Astrocyte (in vitro differentiated cells and primary cell): Measurements from ENCODE around the gene PBRM1. TPM values are rescaled to one million over a fixed set of nuclear protein-coding genes. Genes with fewer than 3 reads are reported as not detected.

Source experiments
- DNase-seq: peaks from one replicate; pipeline ENCODE4 v3.0.0-alpha.2; 2010; ENCODE audit warnings: low read depth
- FAIRE-seq: peaks from 2 replicates; lab custom pipeline; 2011; peaks lifted over from hg19 to GRCh38; lab: Jason Lieb, UNC
- H2AFZ ChIP-seq: 2 replicates; pipeline ENCODE4 v1.6.0; 2012; ENCODE audit warnings: low read depth, low read length, inconsistent platforms
- H3K27ac ChIP-seq: 2 replicates; pipeline ENCODE4 v1.5.1; 2011; ENCODE audit warnings: low read depth, low read length, inconsistent platforms
- H3K27me3 ChIP-seq: 2 replicates; pipeline ENCODE4 v1.6.0; 2011; ENCODE audit warnings: low read length, inconsistent platforms; ENCODE audit not compliant: insufficient read depth
- H3K36me3 ChIP-seq: 2 replicates; pipeline ENCODE4 v1.5.1; 2011; ENCODE audit warnings: low read length, inconsistent platforms; ENCODE audit not compliant: insufficient read depth
- H3K4me1 ChIP-seq: 2 replicates; pipeline ENCODE4 v1.5.1; 2011; ENCODE audit warnings: low read length, inconsistent platforms; ENCODE audit not compliant: insufficient read depth
- H3K4me2 ChIP-seq: 2 replicates; pipeline ENCODE4 v1.6.0; 2012; ENCODE audit warnings: low read length, inconsistent platforms
- H3K4me3 ChIP-seq: 2 replicates; pipeline ENCODE4 v1.5.1; 2011; ENCODE audit warnings: low read depth, mild to moderate bottlenecking, low read length, inconsistent platforms; ENCODE audit not compliant: insufficient read depth
- H3K79me2 ChIP-seq: 2 replicates; pipeline ENCODE4 v1.6.0; 2012; ENCODE audit warnings: mild to moderate bottlenecking, low read length, inconsistent platforms; ENCODE audit not compliant: insufficient read depth
- H3K9ac ChIP-seq: 2 replicates; pipeline ENCODE4 v1.6.0; 2012; ENCODE audit warnings: mild to moderate bottlenecking, low read length, inconsistent platforms
- H3K9me3 ChIP-seq: 2 replicates; pipeline ENCODE4 v1.5.1; 2012; ENCODE audit warnings: low read depth, mild to moderate bottlenecking, low read length, inconsistent platforms; ENCODE audit not compliant: insufficient read depth
- H4K20me1 ChIP-seq: 2 replicates; pipeline ENCODE4 v1.6.0; 2012; ENCODE audit warnings: low read length, inconsistent platforms; ENCODE audit not compliant: insufficient read depth
- H3K27ac Mint-ChIP-seq: one replicate; pipeline ENCODE4 v1.8.0; 2021; ENCODE audit warnings: mild to moderate bottlenecking, mixed read lengths; ENCODE audit not compliant: unreplicated experiment
- H3K27me3 Mint-ChIP-seq: one replicate; pipeline ENCODE4 v1.8.0; 2021; ENCODE audit warnings: low read depth, mixed read lengths; ENCODE audit not compliant: unreplicated experiment
- H3K36me3 Mint-ChIP-seq: one replicate; pipeline ENCODE4 v1.8.0; 2021; ENCODE audit warnings: low read depth, mixed read lengths; ENCODE audit not compliant: unreplicated experiment
- H3K4me1 Mint-ChIP-seq: one replicate; pipeline ENCODE4 v1.8.0; 2021; ENCODE audit warnings: low read depth, mixed read lengths; ENCODE audit not compliant: unreplicated experiment
- H3K4me3 Mint-ChIP-seq: one replicate; pipeline ENCODE4 v1.8.0; 2021; ENCODE audit warnings: mild to moderate bottlenecking, moderate library complexity, mixed read lengths; ENCODE audit not compliant: unreplicated experiment
- H3K9me3 Mint-ChIP-seq: one replicate; pipeline ENCODE4 v1.8.0; 2021; ENCODE audit warnings: mild to moderate bottlenecking, mixed read lengths; ENCODE audit not compliant: unreplicated experiment
- EZH2 ChIP-seq: IDR thresholded peaks from 2 replicates; pipeline ENCODE4 v1.6.1; 2012; ENCODE audit warnings: mild to moderate bottlenecking, low read length, inconsistent platforms; ENCODE audit not compliant: insufficient read depth
- total RNA-seq: library from RNA; stranded (reverse); gene quantifications from 2 replicates; pipeline ENCODE4 v1.2.1, GENCODE V29; 2021
- TF ChIP-seq, protein P1 (sequence below): IDR thresholded peaks from 2 replicates; pipeline ENCODE4 v1.5.1; 2011; ENCODE audit warnings: low read depth, mild to moderate bottlenecking, inconsistent platforms, low read length, moderate library complexity; ENCODE audit not compliant: insufficient read depth

PBRM1 gene
- total RNA-seq, 1 donor from 2014 or later = 54.5 TPM

DNA sequence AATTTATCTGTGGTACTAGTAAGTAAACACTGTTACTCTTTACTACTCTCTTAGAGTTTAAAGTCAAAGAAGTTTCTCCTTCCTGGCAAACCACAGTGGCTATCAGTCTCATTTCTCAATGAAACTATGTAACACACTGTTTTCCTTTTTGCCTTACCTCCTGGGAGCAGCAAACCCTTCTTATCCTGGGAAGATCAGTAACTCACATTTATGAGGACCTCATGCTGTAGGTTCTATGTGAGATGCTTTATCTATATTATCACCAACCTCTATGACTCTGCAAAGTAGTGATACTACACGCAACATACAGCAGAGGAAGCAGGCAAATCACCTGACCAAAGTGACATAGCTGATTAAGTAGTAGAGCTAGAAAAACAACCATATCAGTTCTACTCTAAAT, 35.3 kb downstream of the PBRM1 start:
- Histone ChIP-seq H2AFZ (no peak overlapping the region), H3K9ac (no peak overlapping the region), H3K4me3 (no peak overlapping the region), H3K36me3 (peaks cover 41% of the 10 kb centered on the region), H4K20me1 (no peaks in the 10 kb centered on the region), H3K4me2 (no peak overlapping the region), H3K9me3 (no peaks in the 10 kb centered on the region), H3K79me2 (no peaks in the 10 kb centered on the region), H3K27me3 (no peaks in the 10 kb centered on the region), H3K4me1 (peaks cover 7% of the 10 kb centered on the region), H3K27ac (no peak overlapping the region)
- Mint-ChIP-seq H3K4me1 (peaks cover 10% of the 10 kb centered on the region), H3K4me3 (no peak overlapping the region), H3K9me3 (no peaks in the 10 kb centered on the region), H3K27me3 (no peaks in the 10 kb centered on the region), H3K27ac (peak overlapping the region; percentile 6), H3K36me3 (peaks cover 17% of the 10 kb centered on the region)
- TF ChIP-seq, protein P1, sequence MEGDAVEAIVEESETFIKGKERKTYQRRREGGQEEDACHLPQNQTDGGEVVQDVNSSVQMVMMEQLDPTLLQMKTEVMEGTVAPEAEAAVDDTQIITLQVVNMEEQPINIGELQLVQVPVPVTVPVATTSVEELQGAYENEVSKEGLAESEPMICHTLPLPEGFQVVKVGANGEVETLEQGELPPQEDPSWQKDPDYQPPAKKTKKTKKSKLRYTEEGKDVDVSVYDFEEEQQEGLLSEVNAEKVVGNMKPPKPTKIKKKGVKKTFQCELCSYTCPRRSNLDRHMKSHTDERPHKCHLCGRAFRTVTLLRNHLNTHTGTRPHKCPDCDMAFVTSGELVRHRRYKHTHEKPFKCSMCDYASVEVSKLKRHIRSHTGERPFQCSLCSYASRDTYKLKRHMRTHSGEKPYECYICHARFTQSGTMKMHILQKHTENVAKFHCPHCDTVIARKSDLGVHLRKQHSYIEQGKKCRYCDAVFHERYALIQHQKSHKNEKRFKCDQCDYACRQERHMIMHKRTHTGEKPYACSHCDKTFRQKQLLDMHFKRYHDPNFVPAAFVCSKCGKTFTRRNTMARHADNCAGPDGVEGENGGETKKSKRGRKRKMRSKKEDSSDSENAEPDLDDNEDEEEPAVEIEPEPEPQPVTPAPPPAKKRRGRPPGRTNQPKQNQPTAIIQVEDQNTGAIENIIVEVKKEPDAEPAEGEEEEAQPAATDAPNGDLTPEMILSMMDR = no peak
- TF ChIP-seq EZH2 = no peak
- peak; percentile 8 for DNase-seq
- FAIRE-seq = no peak

DNA sequence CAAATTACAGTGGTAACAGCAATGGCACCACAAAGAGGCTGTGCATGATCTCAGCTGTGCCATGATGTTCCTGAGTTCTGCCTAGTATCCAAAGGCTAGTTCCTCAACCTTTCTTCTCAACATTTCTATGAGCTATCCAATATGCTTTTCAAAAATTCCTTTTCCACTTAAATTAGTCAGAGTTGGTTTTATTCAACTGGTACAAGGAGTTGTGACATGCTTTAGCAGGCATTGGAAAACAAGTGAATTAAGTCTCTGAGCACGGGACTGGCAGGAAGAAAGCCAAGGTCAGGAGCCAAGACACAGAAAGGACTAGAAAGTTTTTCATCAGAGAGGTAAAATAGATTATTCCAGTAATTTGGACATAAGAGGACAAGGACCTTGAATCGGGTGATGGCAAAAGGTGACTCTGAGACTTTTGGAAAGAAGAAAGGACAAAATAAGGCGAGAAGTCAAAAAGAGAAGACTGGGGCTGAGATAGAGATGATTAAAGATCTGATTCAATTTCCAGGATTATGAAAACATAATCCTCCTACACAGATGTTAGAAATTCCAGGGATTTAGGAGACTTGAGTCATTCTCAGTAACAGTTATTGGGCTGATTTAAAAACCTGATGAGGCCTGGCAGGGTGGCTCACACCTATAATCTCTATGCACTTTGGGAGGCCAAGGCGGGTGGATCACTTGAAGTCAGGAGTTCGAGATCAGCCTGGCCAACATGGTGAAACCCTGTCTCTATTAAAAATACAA, 36.1 kb downstream of the PBRM1 start:
- H3K4me2 ChIP-seq = peak overlapping the region; percentile 57
- peaks cover 20% of the 10 kb centered on the region for H3K36me3 Mint-ChIP-seq
- no peaks in the 10 kb centered on the region for H3K79me2 ChIP-seq
- H3K27me3 Mint-ChIP-seq = no peaks in the 10 kb centered on the region
- H3K4me3 Mint-ChIP-seq = no peak overlapping the region
- peaks cover 41% of the 10 kb centered on the region for H3K36me3 ChIP-seq
- no peaks in the 10 kb centered on the region for H3K9me3 ChIP-seq
- no peaks in the 10 kb centered on the region for H3K9me3 Mint-ChIP-seq
- FAIRE-seq = no peak
- H3K27ac Mint-ChIP-seq = peak overlapping the region; percentile 78
- TF ChIP-seq, protein P1 = no peak
- no peak for TF ChIP-seq EZH2
- H4K20me1 ChIP-seq = no peaks in the 10 kb centered on the region
- H3K27ac ChIP-seq = peak overlapping the region; percentile 64
- no peak overlapping the region for H3K4me3 ChIP-seq
- H3K4me1 Mint-ChIP-seq = peaks cover 10% of the 10 kb centered on the region
- peak overlapping the region; percentile 30 for H3K9ac ChIP-seq
- H3K4me1 ChIP-seq = peaks cover 7% of the 10 kb centered on the region
- H3K27me3 ChIP-seq = no peaks in the 10 kb centered on the region
- DNase-seq = peak; percentile 61
- no peak overlapping the region for H2AFZ ChIP-seq

DNA sequence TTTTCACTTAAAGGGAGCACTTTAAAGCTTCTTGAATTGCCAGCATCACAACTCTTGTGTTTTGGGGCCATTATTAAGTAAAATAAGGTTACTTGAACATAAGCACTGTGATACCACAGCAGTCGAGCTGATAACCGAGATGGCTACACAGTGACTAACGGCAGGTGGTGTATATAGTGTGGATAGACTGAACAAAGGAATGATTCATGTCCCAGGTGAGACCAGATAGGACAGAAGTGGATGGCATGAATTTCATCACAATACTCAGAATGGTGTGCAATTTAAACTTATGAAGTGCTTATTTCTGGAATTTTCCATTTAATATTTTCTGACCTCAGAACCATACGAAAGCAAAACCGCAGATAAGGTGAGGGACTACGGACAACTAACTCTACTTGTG, 40.2 kb downstream of the PBRM1 start:
- Histone ChIP-seq H3K9ac (no peak overlapping the region), H3K27ac (no peak overlapping the region), H3K79me2 (no peaks in the 10 kb centered on the region), H2AFZ (no peak overlapping the region), H3K4me2 (no peak overlapping the region), H3K4me1 (peaks cover 7% of the 10 kb centered on the region), H3K27me3 (no peaks in the 10 kb centered on the region), H3K9me3 (no peaks in the 10 kb centered on the region), H3K4me3 (no peak overlapping the region), H3K36me3 (peaks cover 36% of the 10 kb centered on the region), H4K20me1 (no peaks in the 10 kb centered on the region)
- Mint-ChIP-seq H3K4me1 (peaks cover 9% of the 10 kb centered on the region), H3K27ac (no peak overlapping the region), H3K9me3 (no peaks in the 10 kb centered on the region), H3K36me3 (peaks cover 19% of the 10 kb centered on the region), H3K27me3 (no peaks in the 10 kb centered on the region), H3K4me3 (no peak overlapping the region)
- FAIRE-seq (no peak), DNase-seq (no peak)
- no peak for TF ChIP-seq EZH2
- TF ChIP-seq, protein P1 = no peak
